Measurements from ENCODE around the gene RPL12.

RPL12 gene

GRCh38 chr9:127403507-127404192 lies 47.6 kb downstream of the RPL12 start:
- no peak for DNase-seq (ENCODE audit: low spot score)

- DNase-seq (ENCODE audit: low spot score), result no peak
Measured at GRCh38 chr9:127402401-127403090, 48.7 kb downstream of the RPL12 start.

- no peak for DNase-seq (ENCODE audit: low spot score)
Measured at GRCh38 chr9:127399736-127400269, 51.4 kb downstream of the RPL12 start.

GRCh38 chr9:127398715-127399400 lies 52.3 kb downstream of the RPL12 start:
- DNase-seq (ENCODE audit: low spot score), result no peak

GRCh38 chr9:127398275-127398647 lies 52.9 kb downstream of the RPL12 start:
- no peak for DNase-seq (ENCODE audit: low spot score)

Data from activated CD4-positive, alpha-beta T cell treated with anti-CD3 and anti-CD28 coated beads, Interleukin-2, Interleukin-4, amounts not matched to agents 100 ng/mL and 50 ng/mL, durations not matched to agents 16 hours and 8 hours (primary cell).